ENCODE measurements around the gene MYO10. TPM values are rescaled to one million over a fixed set of nuclear protein-coding genes. Genes with fewer than 3 reads are reported as not detected.

MYO10 gene
- polyA plus RNA-seq, 3 donors, result 0.23 to 1.1 (median 0.35) TPM

- TF ChIP-seq CTCF (IDR thresholded peaks at IDR 0.05), result no peak
- no peak overlapping the region for H3K4me2 ChIP-seq (replicated peaks; ENCODE audit: extremely low read depth, low read length, poor library complexity, severe bottlenecking)
- H3K27ac Mint-ChIP-seq, result no peak overlapping the region
- peaks cover 0 to 4% (median 0%) of the 10 kb centered on the region in 7 donors for H3K9me3 Mint-ChIP-seq
- H3K27me3 Mint-ChIP-seq (ENCODE audit: low read depth in 3 of 3), result peaks cover 0 to 1% (median 0%) of the 10 kb centered on the region in 3 donors
- H3K36me3 Mint-ChIP-seq, result no peaks in the 10 kb centered on the region
- H3K27me3 ChIP-seq (ENCODE audit: control insufficient read depth in 2 of 2, insufficient read depth in 2 of 2, low read length in 2 of 2), result no peaks in the 10 kb centered on the region
- no peaks in the 10 kb centered on the region for H4K20me1 ChIP-seq (ENCODE audit: insufficient read depth, low read length)
- peaks cover 4 to 8% of the 10 kb centered on the region in 2 donors for H3K4me1 ChIP-seq (ENCODE audit: control insufficient read depth in 1 of 2, insufficient read depth in 2 of 2, low read length in 2 of 2)
- H3K27ac ChIP-seq (ENCODE audit: low read depth in 1 of 2, low read length in 2 of 2), result no peak overlapping the region
- peaks cover 12% of the 10 kb centered on the region for H3K4me1 Mint-ChIP-seq
- DNase-seq, result no peak
- no peak overlapping the region for H3K9ac ChIP-seq (ENCODE audit: insufficient read depth, low read length, poor library complexity, severe bottlenecking)
- no peak overlapping the region for H2AFZ ChIP-seq (ENCODE audit: insufficient read depth, low read depth, low read length, poor library complexity, severe bottlenecking)
- no peaks in the 10 kb centered on the region for H3K9me3 ChIP-seq (replicated peaks in 1 of 2; ENCODE audit: control insufficient read depth in 1 of 2, insufficient read depth in 1 of 2, low read length in 2 of 2)
- H3K4me3 ChIP-seq (replicated peaks in 1 of 3; ENCODE audit: low read depth in 2 of 3, low read length in 3 of 3), result no peak overlapping the region
- H3K36me3 ChIP-seq (replicated peaks in 1 of 2; ENCODE audit: control insufficient read depth in 1 of 2, insufficient read depth in 2 of 2, low read length in 2 of 2), result no peaks in the 10 kb centered on the region
- intact Hi-C loops (cut with micrococcal nuclease), result no loop called here
- WGBS (ENCODE audit: insufficient coverage), result no CpG with 5 or more reads among the region's 5 CpGs
- no peaks in the 10 kb centered on the region for H3K79me2 ChIP-seq (ENCODE audit: insufficient read depth, low read length)
- H3K4me3 Mint-ChIP-seq, result no peak overlapping the region
Measured at GRCh38 chr5:16726538-16726946, 209.5 kb downstream of the MYO10 start.

GRCh38 chr5:16725575-16725974 is 210.5 kb downstream of the MYO10 start:
- Histone ChIP-seq H3K27ac (ENCODE audit: low read depth in 1 of 2, low read length in 2 of 2) (no peak overlapping the region), H4K20me1 (ENCODE audit: insufficient read depth, low read length) (no peaks in the 10 kb centered on the region), H3K79me2 (ENCODE audit: insufficient read depth, low read length) (no peaks in the 10 kb centered on the region), H3K9ac (ENCODE audit: insufficient read depth, low read length, poor library complexity, severe bottlenecking) (no peak overlapping the region), H3K4me2 (replicated peaks; ENCODE audit: extremely low read depth, low read length, poor library complexity, severe bottlenecking) (no peak overlapping the region), H3K27me3 (ENCODE audit: control insufficient read depth in 2 of 2, insufficient read depth in 2 of 2, low read length in 2 of 2) (no peaks in the 10 kb centered on the region), H3K9me3 (replicated peaks in 1 of 2; ENCODE audit: control insufficient read depth in 1 of 2, insufficient read depth in 1 of 2, low read length in 2 of 2) (no peaks in the 10 kb centered on the region), H3K4me3 (replicated peaks in 1 of 3; ENCODE audit: low read depth in 2 of 3, low read length in 3 of 3) (no peak overlapping the region), H2AFZ (ENCODE audit: insufficient read depth, low read depth, low read length, poor library complexity, severe bottlenecking) (no peak overlapping the region), H3K36me3 (replicated peaks in 1 of 2; ENCODE audit: control insufficient read depth in 1 of 2, insufficient read depth in 2 of 2, low read length in 2 of 2) (no peaks in the 10 kb centered on the region), H3K4me1 (ENCODE audit: control insufficient read depth in 1 of 2, insufficient read depth in 2 of 2, low read length in 2 of 2) (peaks cover 4 to 8% of the 10 kb centered on the region in 2 donors)
- peaks cover 0 to 4% (median 0%) of the 10 kb centered on the region in 7 donors for H3K9me3 Mint-ChIP-seq
- 96% methylated on average over 4 of the region's 7 CpGs for WGBS (ENCODE audit: insufficient coverage)
- no peaks in the 10 kb centered on the region for H3K36me3 Mint-ChIP-seq
- intact Hi-C loops (cut with micrococcal nuclease), result no loop called here
- no peak overlapping the region for H3K4me3 Mint-ChIP-seq
- peaks cover 0 to 1% (median 0%) of the 10 kb centered on the region in 3 donors for H3K27me3 Mint-ChIP-seq (ENCODE audit: low read depth in 3 of 3)
- DNase-seq, result no peak
- H3K27ac Mint-ChIP-seq, result no peak overlapping the region
- TF ChIP-seq CTCF (IDR thresholded peaks at IDR 0.05), result no peak
- H3K4me1 Mint-ChIP-seq, result peaks cover 12% of the 10 kb centered on the region
